Mesendoderm (in vitro differentiated cells): ENCODE data around the gene TCF21.
"Not testable (repeated sequence)": the region's sequence is repeated elsewhere in the genome, so short reads cannot be mapped to it uniquely, and the experiment has no call there.

Experiments used
- DNase-seq: peaks from one replicate; pipeline ENCODE4 v3.0.0; 2013
- H2AK5ac ChIP-seq: 2 replicates; pipeline ENCODE4 v1.6.1; 2013; ENCODE audit warnings: low read length, inconsistent platforms
- H2BK120ac ChIP-seq: 2 replicates; pipeline ENCODE4 v1.6.1; 2013; ENCODE audit warnings: low read depth, mild to moderate bottlenecking, low read length, moderate library complexity, mixed read lengths
- H2BK15ac ChIP-seq: replicated peaks from 2 replicates; pipeline ENCODE4 v1.6.1; 2013; ENCODE audit warnings: low read depth, mild to moderate bottlenecking, moderate library complexity
- H2BK5ac ChIP-seq: 2 replicates; pipeline ENCODE4 v1.6.1; 2013; ENCODE audit warnings: low read length, inconsistent platforms
- H3K18ac ChIP-seq: 2 replicates; pipeline ENCODE4 v1.6.1; 2013; ENCODE audit warnings: mild to moderate bottlenecking, low read length, mixed read lengths
- H3K23ac ChIP-seq: one replicate; pipeline ENCODE4 v1.6.1; 2013; ENCODE audit warnings: low read length
- H3K27ac ChIP-seq: 2 replicates; pipeline ENCODE4 v1.5.1; 2013; ENCODE audit warnings: low read depth, mild to moderate bottlenecking, inconsistent platforms, low read length, moderate library complexity
- H3K27me3 ChIP-seq: 2 replicates; pipeline ENCODE4 v1.6.1; 2013; ENCODE audit warnings: low read length, control low read depth, mild to moderate bottlenecking, inconsistent platforms; ENCODE audit not compliant: insufficient read depth, poor library complexity
- H3K36me3 ChIP-seq: 2 replicates; pipeline ENCODE4 v1.6.1; 2013; ENCODE audit warnings: low read length, inconsistent platforms; ENCODE audit not compliant: control insufficient read depth, insufficient read depth
- H3K4ac ChIP-seq: one replicate; pipeline ENCODE4 v1.6.1; 2013; ENCODE audit warnings: low read depth, mild to moderate bottlenecking, low read length, moderate library complexity
- H3K4me1 ChIP-seq: 2 replicates; pipeline ENCODE4 v1.6.1; 2013; ENCODE audit warnings: low read depth, low read length, inconsistent platforms; ENCODE audit not compliant: control insufficient read depth
- H3K4me2 ChIP-seq: 2 replicates; pipeline ENCODE4 v1.6.1; 2013; ENCODE audit warnings: low read length
- H3K4me3 ChIP-seq: 2 replicates; pipeline ENCODE4 v1.5.1; 2013; ENCODE audit warnings: mild to moderate bottlenecking, low read length
- H3K56ac ChIP-seq: one replicate; pipeline ENCODE4 v1.6.1; 2013; ENCODE audit warnings: low read length
- H3K79me1 ChIP-seq: 2 replicates; pipeline ENCODE4 v1.6.1; 2013; ENCODE audit warnings: low read length, inconsistent platforms
- H3K79me2 ChIP-seq: 2 replicates; pipeline ENCODE4 v1.6.1; 2013; ENCODE audit warnings: mild to moderate bottlenecking, low read length; ENCODE audit not compliant: control insufficient read depth, insufficient read depth
- H3K9ac ChIP-seq: 2 replicates; pipeline ENCODE4 v1.6.1; 2013; ENCODE audit warnings: low read length, inconsistent platforms
- H4K5ac ChIP-seq: one replicate; pipeline ENCODE4 v1.6.1; 2013; ENCODE audit warnings: low read length
- H4K8ac ChIP-seq: one replicate; pipeline ENCODE4 v1.6.1; 2013; ENCODE audit warnings: low read depth, mild to moderate bottlenecking, control low read depth, low read length, moderate library complexity
- WGBS: extraction: QIAGEN DNeasy Blood & Tissue Kit; methylation state at CpG from one replicate; pipeline ENCODE4 v1.1.7; 2013; ENCODE audit warnings: low lambda C conversion rate, missing lambda C conversion rate; ENCODE audit not compliant: insufficient coverage; ENCODE audit errors: extremely low coverage; 5-methylcytosine and 5-hydroxymethylcytosine counted together

The TCF21 gene

GRCh38 chr6:133918208-133918930 lies 29.5 kb downstream of the TCF21 start:
- Histone ChIP-seq H3K56ac (no peak overlapping the region), H3K9ac (no peak overlapping the region), H2BK5ac (no peak overlapping the region), H3K79me2 (no peaks in the 10 kb centered on the region), H3K23ac (no peak overlapping the region), H3K4me3 (no peak overlapping the region), H4K8ac (no peak overlapping the region), H3K4me1 (peaks cover 3% of the 10 kb centered on the region), H3K36me3 (no peaks in the 10 kb centered on the region), H3K4me2 (no peak overlapping the region), H4K5ac (no peak overlapping the region), H3K27me3 (no peaks in the 10 kb centered on the region), H2AK5ac (no peak overlapping the region), H3K4ac (no peak overlapping the region), H2BK15ac (no peak overlapping the region), H3K79me1 (no peaks in the 10 kb centered on the region), H2BK120ac (no peak overlapping the region), H3K18ac (no peak overlapping the region), H3K27ac (no peak overlapping the region)
- no peak for DNase-seq
- WGBS: no CpG with 5 or more reads among the region's 2 CpGs

GRCh38 chr6:133919362-133919761 lies 30.4 kb downstream of the TCF21 start:
- Histone ChIP-seq H3K36me3 (no peaks in the 10 kb centered on the region), H2BK5ac (no peak overlapping the region), H2BK120ac (no peak overlapping the region), H3K27ac (no peak overlapping the region), H3K4me2 (no peak overlapping the region), H3K23ac (no peak overlapping the region), H2AK5ac (no peak overlapping the region), H3K18ac (no peak overlapping the region), H2BK15ac (no peak overlapping the region), H3K79me2 (no peaks in the 10 kb centered on the region), H3K9ac (no peak overlapping the region), H3K27me3 (no peaks in the 10 kb centered on the region), H3K4ac (no peak overlapping the region), H3K56ac (no peak overlapping the region), H3K4me3 (no peak overlapping the region), H4K5ac (no peak overlapping the region), H3K79me1 (no peaks in the 10 kb centered on the region), H3K4me1 (peaks cover 3% of the 10 kb centered on the region), H4K8ac (no peak overlapping the region)
- no CpG with 5 or more reads among the region's 5 CpGs for WGBS
- DNase-seq: no peak

GRCh38 chr6:133921249-133921859 lies 32.4 kb downstream of the TCF21 start:
- Histone ChIP-seq H3K56ac (no peak overlapping the region), H3K4me2 (no peak overlapping the region), H4K5ac (no peak overlapping the region), H3K18ac (no peak overlapping the region), H3K4ac (no peak overlapping the region), H3K36me3 (no peaks in the 10 kb centered on the region), H3K9ac (no peak overlapping the region), H2BK5ac (no peak overlapping the region), H3K79me2 (no peaks in the 10 kb centered on the region), H2BK15ac (no peak overlapping the region), H4K8ac (no peak overlapping the region), H2BK120ac (no peak overlapping the region), H2AK5ac (no peak overlapping the region), H3K4me3 (no peak overlapping the region), H3K23ac (no peak overlapping the region), H3K4me1 (peaks cover 3% of the 10 kb centered on the region), H3K27me3 (no peaks in the 10 kb centered on the region), H3K27ac (no peak overlapping the region), H3K79me1 (no peaks in the 10 kb centered on the region)
- peak; percentile 82 for DNase-seq
- WGBS: no CpG with 5 or more reads among the region's 6 CpGs

GRCh38 chr6:133923938-133924593 lies 35.2 kb downstream of the TCF21 start:
- Histone ChIP-seq H3K4ac (no peak overlapping the region), H2BK15ac (no peak overlapping the region), H3K79me1 (no peaks in the 10 kb centered on the region), H3K36me3 (no peaks in the 10 kb centered on the region), H2BK120ac (no peak overlapping the region), H3K27ac (no peak overlapping the region), H2AK5ac (no peak overlapping the region), H3K4me3 (no peak overlapping the region), H3K23ac (no peak overlapping the region), H3K18ac (no peak overlapping the region), H4K8ac (no peak overlapping the region), H3K4me1 (no peaks in the 10 kb centered on the region), H3K4me2 (no peak overlapping the region), H4K5ac (no peak overlapping the region), H2BK5ac (no peak overlapping the region), H3K79me2 (no peaks in the 10 kb centered on the region), H3K9ac (no peak overlapping the region), H3K27me3 (no peaks in the 10 kb centered on the region), H3K56ac (no peak overlapping the region)
- peak; percentile 90 for DNase-seq
- no CpG with 5 or more reads among the region's 6 CpGs for WGBS

- H3K36me3 ChIP-seq, H3K79me1 ChIP-seq, H3K4ac ChIP-seq, H4K5ac ChIP-seq, H4K8ac ChIP-seq, H3K27me3 ChIP-seq, H3K18ac ChIP-seq, H3K9ac ChIP-seq, H2BK120ac ChIP-seq, H3K56ac ChIP-seq, H2AK5ac ChIP-seq, H3K4me2 ChIP-seq, H3K4me1 ChIP-seq, H3K23ac ChIP-seq, H3K27ac ChIP-seq, H3K79me2 ChIP-seq, H2BK5ac ChIP-seq, DNase-seq, H3K4me3 ChIP-seq, H2BK15ac ChIP-seq: not testable (repeated sequence)
- WGBS: no CpG with 5 or more reads among the region's 6 CpGs
Observed at GRCh38 chr6:133931221-133931620, 42.3 kb downstream of the TCF21 start.
